ENCODE measurements around the gene TSACC.
"Not testable (repeated sequence)": the region's sequence is repeated elsewhere in the genome, so short reads cannot be mapped to it uniquely, and the experiment has no call there.

TSACC gene

GRCh38 chr1:156338180-156338976 lies at the start of gene TSACC, which contains the start of gene CCT3:
Gene TSACC (plus strand): TSS chr1:156338526. CDS start chr1:156339758, 1,232 bp downstream.
Gene CCT3 (minus strand): TSS chr1:156338292. CDS start chr1:156338184, 108 bp downstream.
- DNase-seq (ENCODE audit: low read depth), result peak; percentile 99

DNA sequence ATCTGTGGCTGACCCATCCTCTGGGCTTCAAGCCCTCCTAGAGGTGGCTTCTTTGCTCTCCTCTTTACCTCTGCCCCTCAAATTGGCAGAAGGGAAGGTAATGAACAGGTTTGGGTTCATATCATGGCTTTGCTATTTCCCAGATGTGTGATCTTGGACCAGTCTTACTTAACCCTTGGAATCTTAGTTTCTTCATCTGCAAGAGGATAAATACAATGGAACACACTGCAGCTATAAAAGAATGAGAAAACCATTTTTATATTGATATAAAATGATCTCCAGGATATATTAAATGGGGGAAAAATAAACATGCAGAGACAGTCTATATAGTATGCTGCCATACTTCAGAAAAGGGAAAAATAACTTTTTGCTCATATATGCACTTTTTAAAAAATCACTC lies 48.5 kb upstream of the TSACC start:
- no peak for DNase-seq (ENCODE audit: low read depth)

DNA sequence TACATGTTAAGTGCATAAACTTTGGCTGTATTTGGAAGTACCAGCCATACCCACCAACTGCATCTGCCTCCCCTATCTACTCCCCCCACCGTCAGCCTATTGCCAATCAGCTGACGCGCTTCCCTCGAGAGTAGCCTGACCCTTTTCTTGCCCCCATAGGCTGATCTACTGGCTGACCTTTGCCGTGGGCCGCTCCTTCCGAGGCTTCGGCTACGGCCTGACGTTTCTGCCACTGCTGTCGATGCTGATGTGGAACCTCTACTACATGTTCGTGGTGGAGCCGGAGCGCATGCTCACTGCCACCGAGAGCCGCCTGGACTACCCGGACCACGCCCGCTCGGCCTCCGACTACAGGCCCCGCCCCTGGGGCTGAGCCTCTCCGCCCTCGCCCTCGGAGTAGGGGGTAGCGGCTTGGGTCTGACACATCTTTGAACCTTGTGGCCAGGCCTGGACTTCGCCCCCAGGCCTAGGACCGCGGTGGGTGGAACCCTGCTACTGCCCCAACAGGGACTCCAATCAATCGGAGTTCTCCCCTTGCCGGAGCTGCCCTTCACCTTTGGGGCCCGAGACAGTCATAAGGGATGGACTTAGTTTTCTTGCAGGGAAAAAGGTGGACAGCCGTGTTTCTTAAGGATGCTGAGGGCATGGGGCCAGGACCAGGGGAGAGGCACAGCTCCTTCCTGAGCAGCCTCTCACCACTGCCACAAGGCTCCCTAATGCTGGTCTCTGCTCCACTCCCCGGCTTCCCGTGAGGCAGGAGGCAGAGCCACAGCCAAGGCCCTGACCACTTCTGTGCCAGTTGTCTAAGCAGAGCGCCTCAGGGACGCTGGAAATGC lies 46.9 kb upstream of the TSACC start:
- DNase-seq (ENCODE audit: low read depth), result peak; percentile 78

- DNase-seq (ENCODE audit: low read depth), result no peak
Observed at GRCh38 chr1:156293098-156293434, 45.3 kb upstream of the TSACC start.

- no peak for DNase-seq (ENCODE audit: low read depth)
Observed at GRCh38 chr1:156293895-156294294, 44.4 kb upstream of the TSACC start.

DNA sequence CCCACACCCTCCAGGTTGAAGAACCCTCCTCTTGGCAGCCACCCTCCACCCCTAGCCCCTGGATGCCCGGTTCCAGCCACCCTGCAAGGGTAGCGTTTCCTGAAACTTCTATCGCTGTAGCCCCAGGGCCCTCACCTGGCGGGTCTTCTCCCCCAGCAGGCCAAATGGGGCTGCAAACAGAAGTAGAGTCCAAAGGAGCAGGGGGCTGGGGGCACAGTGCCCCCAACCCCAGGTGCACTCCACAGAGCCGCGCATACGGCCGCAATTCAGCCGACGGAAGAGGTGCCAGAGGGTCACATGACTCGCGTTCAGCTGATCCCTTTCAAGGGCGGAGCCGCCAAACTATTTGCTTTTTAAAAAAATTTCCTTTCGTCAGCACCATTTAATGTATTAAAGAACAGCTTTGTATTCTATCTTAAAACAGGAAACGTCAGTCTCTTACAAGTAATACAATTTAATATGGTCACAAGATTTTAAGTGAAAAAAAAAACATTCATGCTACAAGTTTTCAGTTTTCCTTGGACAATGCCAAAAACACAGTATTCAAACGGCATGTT lies 42.9 kb upstream of the TSACC start, which contains the start of gene GLMP:
Gene GLMP, minus strand, starts transcription at position 289 of the 557 bp plus-strand sequence. Its CDS starts 34 bp downstream, at position 255.
- peak; percentile 54 for DNase-seq (ENCODE audit: low read depth)

GRCh38 chr1:156298852-156299357 lies 39.4 kb upstream of the TSACC start, which contains the start of gene VHLL:
Gene VHLL (minus strand): TSS chr1:156299307. CDS start chr1:156299189, 118 bp downstream.
- DNase-seq (ENCODE audit: low read depth), result no peak

- DNase-seq (ENCODE audit: low read depth), result no peak
Observed at GRCh38 chr1:156303241-156303640, 35.1 kb upstream of the TSACC start.

- no peak for DNase-seq (ENCODE audit: low read depth)
Observed at GRCh38 chr1:156305215-156305614, 33.1 kb upstream of the TSACC start.

GRCh38 chr1:156308078-156308477 lies 30.2 kb upstream of the TSACC start:
- DNase-seq (ENCODE audit: low read depth), result no peak

DNA sequence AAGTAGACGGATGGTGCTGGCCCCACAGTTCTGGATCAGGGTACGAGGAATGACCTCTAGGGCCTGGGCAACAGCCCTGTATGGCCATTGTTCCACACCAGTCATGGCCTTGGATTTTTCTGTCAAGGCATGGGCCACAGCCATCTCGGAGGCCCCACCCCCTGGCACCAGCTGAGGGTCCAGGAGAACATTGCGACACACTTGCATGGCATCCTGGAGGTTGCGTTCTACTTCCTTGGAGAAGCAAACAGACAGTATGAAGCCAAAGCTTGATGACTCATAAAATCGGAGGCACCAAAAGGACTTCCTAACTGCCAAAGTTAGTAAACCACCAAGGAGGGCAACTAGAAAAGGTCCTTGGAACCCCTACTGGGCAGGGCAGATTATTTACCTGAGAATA lies 27.4 kb upstream of the TSACC start:
- peak; percentile 7 for DNase-seq (ENCODE audit: low read depth)

DNA sequence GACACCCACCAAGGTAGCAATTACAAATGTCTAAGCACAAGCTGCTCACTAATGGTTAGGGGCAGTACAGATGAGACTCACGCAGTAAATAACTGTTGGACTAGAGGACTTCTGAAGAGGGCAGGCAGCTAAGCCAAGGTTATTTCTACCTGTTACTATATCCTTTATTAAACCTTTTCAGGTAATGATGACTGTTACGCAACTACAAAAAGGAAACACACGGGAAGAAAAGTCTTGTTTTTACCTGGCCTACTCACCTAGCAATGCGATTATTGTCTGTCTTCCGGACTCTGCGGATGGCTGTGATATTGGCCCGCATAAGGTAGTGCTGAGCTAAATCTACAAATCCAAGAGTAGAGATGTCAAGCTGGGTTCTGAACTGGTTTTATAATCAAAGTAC lies 21.4 kb upstream of the TSACC start:
- no peak for DNase-seq (ENCODE audit: low read depth)

DNA sequence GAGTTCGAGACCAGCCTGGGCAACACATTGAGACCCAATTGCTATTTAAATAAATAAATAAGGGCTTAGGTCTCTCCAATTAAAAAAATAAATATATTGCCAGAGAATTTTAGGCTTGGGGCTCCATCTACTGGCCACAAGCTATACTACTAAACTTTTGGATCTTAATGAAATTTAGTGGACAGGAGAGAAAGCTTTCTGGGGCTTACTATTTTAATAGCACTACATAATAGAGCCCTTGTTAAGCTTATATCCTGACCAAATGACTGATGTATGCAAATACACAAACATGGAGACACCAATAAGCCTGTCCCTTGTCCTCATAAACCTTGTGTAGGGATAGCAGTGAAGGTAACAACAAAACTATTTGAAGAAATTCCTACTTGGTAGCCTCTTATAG lies 18.7 kb upstream of the TSACC start:
- DNase-seq (ENCODE audit: low read depth), result no peak

- DNase-seq (ENCODE audit: low read depth), result no peak
Observed at GRCh38 chr1:156320560-156320959, 17.8 kb upstream of the TSACC start.

DNA sequence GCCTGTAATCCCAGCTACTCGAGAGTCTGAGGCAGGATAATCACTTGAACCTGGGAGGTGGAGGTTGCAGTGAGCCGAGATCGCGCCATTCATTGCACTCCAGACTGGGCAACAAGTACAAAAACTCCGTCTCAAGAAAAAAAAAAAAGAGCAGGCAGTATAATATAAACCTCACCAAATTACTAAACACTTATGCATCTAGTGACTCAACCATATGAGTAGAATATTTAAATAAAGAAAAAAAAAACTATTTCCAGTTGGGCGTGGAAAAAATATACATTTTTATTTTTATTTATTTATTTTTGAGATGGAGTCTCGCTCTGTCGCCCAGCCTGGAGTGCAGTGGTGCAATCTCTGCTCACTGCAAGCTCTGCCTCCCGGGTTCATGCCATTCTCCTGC lies 15.1 kb upstream of the TSACC start:
- DNase-seq (ENCODE audit: low read depth), result not testable (repeated sequence)

GRCh38 chr1:156336242-156336641 lies 2.1 kb upstream of the TSACC start:
- no peak for DNase-seq (ENCODE audit: low read depth)

DNA sequence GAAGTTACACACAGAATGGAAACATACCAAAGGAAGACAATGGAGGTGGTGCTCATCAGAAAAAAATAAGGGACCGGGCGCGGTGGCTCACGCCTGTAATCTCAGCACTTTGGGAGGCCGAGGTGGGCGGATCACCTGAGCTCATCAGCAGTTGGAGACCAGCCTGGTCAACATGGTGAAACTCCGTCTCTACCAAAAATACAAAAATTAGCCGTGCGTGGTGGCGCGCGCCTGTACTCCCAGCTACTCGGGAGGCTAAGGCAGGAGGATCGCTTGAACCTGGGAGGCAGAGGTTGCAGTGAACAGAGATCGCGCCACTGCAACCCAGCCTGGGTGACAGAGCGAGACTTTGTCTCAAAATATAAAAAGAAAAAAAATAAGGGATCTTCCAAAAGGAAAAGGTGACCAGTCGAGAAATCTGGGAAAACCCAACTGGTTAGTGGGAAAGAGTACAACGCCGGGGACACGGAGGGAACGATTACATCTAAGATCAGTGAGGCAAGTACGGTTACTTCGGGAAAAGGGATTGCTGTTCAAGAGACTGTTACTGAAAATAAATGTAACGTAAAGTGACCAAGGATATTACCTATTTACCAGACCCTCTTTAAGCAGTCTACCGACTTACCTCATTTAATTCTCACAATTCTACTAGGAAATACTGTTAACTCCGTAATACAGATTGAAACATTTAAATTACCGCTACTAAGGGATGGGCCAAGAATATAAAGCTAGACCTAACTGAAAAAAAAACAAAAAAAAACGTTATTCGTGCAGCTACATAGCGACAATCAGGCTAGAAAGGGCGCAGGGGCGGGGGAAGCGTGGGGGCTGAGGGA lies 1.1 kb upstream of the TSACC start:
- DNase-seq (ENCODE audit: low read depth), result no peak

- no peak for DNase-seq (ENCODE audit: low read depth)
Observed at GRCh38 chr1:156337888-156338179, 492 bp upstream of the TSACC start.

GRCh38 chr1:156342166-156342955 lies 4.0 kb downstream of the TSACC start:
- no peak for DNase-seq (ENCODE audit: low read depth)

DNA sequence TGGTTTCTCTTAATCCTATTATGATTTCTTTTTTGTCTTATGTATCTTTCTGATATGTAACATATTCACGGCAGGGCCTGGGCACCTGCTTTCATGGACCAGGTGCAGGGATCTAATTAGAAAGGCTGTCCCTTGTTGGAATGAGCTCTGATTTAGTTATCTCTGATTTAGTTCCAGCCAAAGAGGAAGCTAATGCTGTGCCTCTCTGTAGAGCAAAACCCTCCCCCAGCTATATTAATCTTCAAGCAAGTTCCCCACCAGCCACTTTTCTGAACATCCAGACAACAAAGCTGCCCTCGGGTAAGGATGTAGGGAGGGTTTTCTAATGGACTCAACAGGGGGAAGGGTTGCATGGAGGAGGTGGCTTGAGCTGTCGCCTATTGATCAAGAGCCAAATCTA lies 6.1 kb downstream of the TSACC start:
- no peak for DNase-seq (ENCODE audit: low read depth)

DNA sequence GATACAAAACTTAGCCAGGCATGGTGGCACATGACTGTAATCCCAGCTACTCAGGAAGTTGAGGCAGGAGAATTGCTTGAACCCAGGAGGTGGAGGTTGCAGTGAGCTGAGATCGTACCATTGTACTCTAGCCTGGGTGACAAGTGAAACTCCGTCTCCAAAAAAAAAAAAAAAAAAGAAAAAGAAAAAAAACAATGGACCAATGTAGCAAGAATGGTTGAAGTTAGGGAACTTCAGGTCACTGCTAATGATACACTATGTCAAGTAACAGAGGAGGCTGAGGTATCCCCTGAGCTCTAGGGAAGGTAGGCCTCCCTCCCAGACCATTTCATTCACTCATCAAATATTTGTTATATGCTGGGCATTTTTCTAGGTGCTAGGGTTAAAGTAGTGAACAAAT lies 7.7 kb downstream of the TSACC start:
- not testable (repeated sequence) for DNase-seq (ENCODE audit: low read depth)
